ENCODE measurements around the gene GAS6.

GRCh38 chr13:113776231-113777125 lies 87.4 kb downstream of the GAS6 start:
- TF ChIP-seq CTCF (IDR thresholded peaks at IDR 0.05; ENCODE audit: borderline replicate concordance, extremely low read depth, low read length, poor library complexity, severe bottlenecking) = no peak
- no peak for TF ChIP-seq EZH2 (IDR thresholded peaks at IDR 0.05; ENCODE audit: borderline replicate concordance, low read depth, low read length, severe bottlenecking)

Data from DND-41 (cell line).